Psoas muscle (tissue), 8 donors: ENCODE data around the gene CLPTM1. TPM values are rescaled to one million over a fixed set of nuclear protein-coding genes. Genes with fewer than 3 reads are reported as not detected.

Experiments used
- ATAC-seq, 4 donors: fragments of 200-7000 bp; cut with Tn5 transposase; one replicate each; pipeline ENCODE4 v1.9.1; 2020; ENCODE audit warnings: moderate library complexity in 3 of 4, mild to moderate bottlenecking in 2 of 4
- DNase-seq, 2 donors: peaks; one replicate each; pipeline ENCODE4 v3.0.0-alpha.2; 2020
- H3K27ac ChIP-seq: fragments of 200-600 bp; one replicate; pipeline ENCODE4 v1.8.0; 2022
- H3K27me3 ChIP-seq, 3 donors: fragments of 200-600 bp in 1 of 3; one replicate each; pipeline versions ENCODE4 v1.6.1 to v1.8.0; 2013 to 2022; ENCODE audit warnings: low read length in 2 of 3, mild to moderate bottlenecking in 2 of 3, moderate library complexity in 1 of 3; ENCODE audit not compliant: insufficient read depth in 3 of 3
- H3K36me3 ChIP-seq, 2 donors: fragments of 200-600 bp in 1 of 2; one replicate each; pipeline versions ENCODE4 v1.6.1 to v1.8.0; 2013 to 2022; ENCODE audit warnings: low read depth in 1 of 2, mild to moderate bottlenecking in 1 of 2, moderate library complexity in 1 of 2; ENCODE audit not compliant: insufficient read depth in 1 of 2
- H3K4me1 ChIP-seq: fragments of 200-600 bp; one replicate; pipeline ENCODE4 v1.8.0; 2022
- H3K4me3 ChIP-seq: fragments of 200-600 bp; one replicate; pipeline ENCODE4 v1.8.0; 2022; ENCODE audit warnings: mild to moderate bottlenecking
- H3K9me3 ChIP-seq: fragments of 200-600 bp; one replicate; pipeline ENCODE4 v1.8.0; 2022
- WGBS, 3 donors: extraction: QIAGEN DNeasy Blood & Tissue Kit; methylation state at CpG; one replicate each; pipeline versions ENCODE4 v1.1.6 to v1.1.7; 2013; 5-methylcytosine and 5-hydroxymethylcytosine counted together
- intact Hi-C, 2 donors: fragments of 100-400 bp; cut with DNase I; formaldehyde crosslinking; loops; one replicate each; pipeline versions ENCODE4 v1.11.0 to v1.14.2; 2022
- polyA plus RNA-seq, 3 donors: library from polyadenylated mRNA; stranded (reverse); fragments of 200-250 nt; gene quantifications; one replicate each; pipeline ENCODE4 v1.2.3, GENCODE V29; 2013
- total RNA-seq, 4 donors: library from RNA; stranded (reverse); fragmentation: NEBNext Ultra II Directional in 2 of 4; extraction: Animal tissue kit (Norgen Biotek cat#: 25700) in 2 of 4; gene quantifications; one replicate each; pipeline versions ENCODE4 v1.2.1 to v1.2.4, GENCODE V29; 2021 to 2023
- TF ChIP-seq, protein P1 (sequence below): fragments of 200-600 bp; IDR thresholded peaks from one replicate; pipeline ENCODE4 v1.8.0; 2022; ENCODE audit warnings: antibody characterized with exemption
- donor health status: healthy with polysubstance abuse.
- donor health status: DM: no; HTN: no; CAD: no; lungs with moderate emphysema.
- donor health status: Bipolar disorder and iron deficiency.
- donor health status: healthy.
- donor health status: DM: yes; HTN: yes; CAD: no.
- donor health status: DM: no; HTN: no; CAD: no.
- donor health status: DM: no; HTN: no; CAD: no.
- donor health status: DM: yes; HTN: yes; CAD: no.

The CLPTM1 gene
- total and polyA plus RNA-seq, 7 donors = 77.7 to 129 (median 90.1) TPM

DNA sequence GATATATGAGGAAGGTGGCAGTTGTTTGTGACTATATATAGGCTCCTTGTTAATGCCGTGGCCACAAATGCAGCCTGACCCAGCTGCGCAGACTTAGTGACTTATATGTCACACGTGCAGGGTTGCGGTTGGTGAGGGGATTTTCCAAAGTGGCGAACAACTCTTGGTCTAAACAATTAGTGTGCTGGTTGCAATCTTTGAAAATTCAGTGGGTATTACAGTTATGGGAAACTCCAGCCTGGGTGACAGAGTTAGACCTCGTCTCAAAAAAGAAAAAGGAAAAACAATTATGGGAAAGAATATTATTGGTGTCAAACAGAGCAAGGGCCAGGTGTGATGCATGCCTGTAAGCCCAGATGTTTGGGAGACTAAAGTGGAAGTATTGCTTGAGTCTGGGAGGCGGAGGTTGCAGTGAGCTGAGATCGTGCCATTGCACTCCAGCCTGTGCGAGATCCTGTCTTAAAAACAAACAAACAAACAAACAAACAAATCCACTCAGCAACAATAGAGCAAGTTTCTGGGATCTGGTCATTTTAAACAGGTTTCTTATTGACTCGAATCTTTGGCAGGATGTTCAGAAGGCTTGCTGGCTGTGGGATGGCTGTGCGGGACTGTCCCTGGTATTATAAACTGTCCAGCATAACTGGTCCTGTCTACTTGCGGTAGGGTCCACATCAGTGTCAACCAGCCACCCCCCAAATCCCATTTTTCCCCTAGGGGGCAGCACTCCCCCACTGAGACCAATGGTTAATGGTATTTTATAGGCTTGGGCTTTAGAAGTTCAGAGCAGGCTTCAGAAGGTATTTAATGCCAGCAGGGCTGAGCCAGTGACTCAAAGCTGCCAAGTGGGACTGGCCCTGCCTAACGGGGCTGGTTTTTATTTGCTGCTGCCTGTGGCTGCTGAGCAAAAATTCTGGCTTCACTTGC is 61.5 kb downstream of the CLPTM1 start:
- no peaks in the 10 kb centered on the region for H3K27me3 ChIP-seq
- ATAC-seq = peak; percentile 78 to 92 (median 86)
- DNase-seq = peak; percentile 59 to 72
- H3K4me3 ChIP-seq = no peak overlapping the region
- no peak overlapping the region for H3K27ac ChIP-seq
- 52 to 67% (median 56%) methylated on average over 13 of the region's 13 CpGs for WGBS, 3 donors
- TF ChIP-seq, protein P1, sequence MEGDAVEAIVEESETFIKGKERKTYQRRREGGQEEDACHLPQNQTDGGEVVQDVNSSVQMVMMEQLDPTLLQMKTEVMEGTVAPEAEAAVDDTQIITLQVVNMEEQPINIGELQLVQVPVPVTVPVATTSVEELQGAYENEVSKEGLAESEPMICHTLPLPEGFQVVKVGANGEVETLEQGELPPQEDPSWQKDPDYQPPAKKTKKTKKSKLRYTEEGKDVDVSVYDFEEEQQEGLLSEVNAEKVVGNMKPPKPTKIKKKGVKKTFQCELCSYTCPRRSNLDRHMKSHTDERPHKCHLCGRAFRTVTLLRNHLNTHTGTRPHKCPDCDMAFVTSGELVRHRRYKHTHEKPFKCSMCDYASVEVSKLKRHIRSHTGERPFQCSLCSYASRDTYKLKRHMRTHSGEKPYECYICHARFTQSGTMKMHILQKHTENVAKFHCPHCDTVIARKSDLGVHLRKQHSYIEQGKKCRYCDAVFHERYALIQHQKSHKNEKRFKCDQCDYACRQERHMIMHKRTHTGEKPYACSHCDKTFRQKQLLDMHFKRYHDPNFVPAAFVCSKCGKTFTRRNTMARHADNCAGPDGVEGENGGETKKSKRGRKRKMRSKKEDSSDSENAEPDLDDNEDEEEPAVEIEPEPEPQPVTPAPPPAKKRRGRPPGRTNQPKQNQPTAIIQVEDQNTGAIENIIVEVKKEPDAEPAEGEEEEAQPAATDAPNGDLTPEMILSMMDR = peak; percentile 50
- intact Hi-C loops = loop anchor here in 1 of 2 donors (10.0 kb wide), 1 partner anchor 108 kb away; no protein-coding TSS in a partner anchor
- H3K36me3 ChIP-seq = peaks cover 4 to 51% of the 10 kb centered on the region in 2 donors
- no peaks in the 10 kb centered on the region for H3K9me3 ChIP-seq
- H3K4me1 ChIP-seq = no peaks in the 10 kb centered on the region

DNA sequence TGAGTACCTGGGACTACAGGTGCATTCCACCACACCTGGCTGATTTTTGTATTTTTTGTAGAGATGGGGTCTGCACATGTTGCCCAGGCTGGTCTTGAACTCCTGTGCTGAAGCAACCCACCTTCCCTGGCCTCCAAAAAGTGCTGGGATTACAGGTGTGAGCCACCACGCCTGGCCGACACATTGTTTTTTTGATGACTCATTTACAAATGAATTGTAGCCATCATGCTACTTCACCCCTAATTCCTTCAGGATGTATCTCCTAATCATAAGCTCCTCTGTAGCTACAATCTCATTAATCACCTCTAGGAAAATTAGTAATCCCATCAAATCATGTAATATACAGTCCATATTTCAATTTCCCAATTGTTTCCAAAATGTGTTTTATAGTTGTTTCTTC is 64.0 kb downstream of the CLPTM1 start:
- H3K27me3 ChIP-seq = no peaks in the 10 kb centered on the region
- 90 to 98% (median 97%) methylated on average over 2 of the region's 2 CpGs for WGBS, 3 donors

DNA sequence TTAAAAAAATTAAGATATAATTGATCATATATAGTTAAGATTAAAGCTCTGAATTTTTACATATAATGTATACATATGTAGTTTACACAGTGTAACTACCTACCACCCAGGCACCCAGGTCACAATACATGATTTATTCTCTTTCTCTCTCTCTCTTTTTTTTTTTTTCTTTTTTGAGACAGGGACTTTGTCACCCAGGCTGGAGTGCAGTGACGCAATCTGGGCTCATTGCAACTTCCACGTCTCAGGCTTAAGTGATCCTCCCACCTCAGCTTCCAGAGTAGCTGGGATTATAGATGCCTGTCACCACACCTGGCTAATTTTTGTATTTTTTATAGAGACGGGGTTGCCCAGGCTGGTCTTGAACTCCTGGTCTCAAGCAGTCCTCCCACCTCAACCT is 64.9 kb downstream of the CLPTM1 start:
- Histone ChIP-seq H3K4me3 (no peak overlapping the region), H3K27ac (no peak overlapping the region), H3K4me1 (no peaks in the 10 kb centered on the region), H3K27me3 (no peaks in the 10 kb centered on the region), H3K9me3 (no peaks in the 10 kb centered on the region), H3K36me3 (peaks cover 0 to 23% of the 10 kb centered on the region in 2 donors)
- ATAC-seq = no peak
- no peak for DNase-seq
- intact Hi-C loops = no loop called here
- WGBS, 3 donors = 87 to 95% (median 88%) methylated on average over 3 of the region's 3 CpGs
- TF ChIP-seq, protein P1 = no peak

More for the DNA sequence above, 64.0 kb downstream of the CLPTM1 start:
- H3K4me1 ChIP-seq = no peaks in the 10 kb centered on the region
- DNase-seq = no peak
- TF ChIP-seq, protein P1 = no peak
- intact Hi-C loops = loop anchor here in 1 of 2 donors (10.0 kb wide), 1 partner anchor 106 kb away; no protein-coding TSS in a partner anchor
- H3K9me3 ChIP-seq = no peaks in the 10 kb centered on the region
- no peak overlapping the region for H3K4me3 ChIP-seq
- no peak overlapping the region for H3K27ac ChIP-seq
- ATAC-seq = no peak
- H3K36me3 ChIP-seq = peaks cover 0 to 32% of the 10 kb centered on the region in 2 donors

DNA sequence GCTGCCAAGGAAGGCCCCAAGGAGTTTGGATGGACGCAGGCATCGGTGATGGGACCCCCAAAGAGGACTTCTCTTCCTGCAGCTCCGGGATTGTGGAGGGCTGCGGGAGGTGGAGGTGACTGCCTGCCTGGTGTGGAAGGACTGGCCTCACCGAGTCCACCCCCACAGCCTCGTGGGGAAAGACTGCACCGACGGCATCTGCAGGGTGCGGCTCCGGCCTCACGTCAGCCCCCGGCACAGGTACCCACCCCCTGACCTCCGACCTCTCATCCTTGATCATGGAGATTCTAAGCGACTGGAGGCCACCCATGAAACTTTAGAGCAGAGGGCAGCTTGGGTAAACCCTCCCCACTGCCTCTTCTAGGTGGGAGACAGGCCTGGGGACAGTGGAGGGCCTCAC is 66.8 kb downstream of the CLPTM1 start:
- no peak for DNase-seq
- intact Hi-C loops = no loop called here
- Histone ChIP-seq H3K27ac (no peak overlapping the region), H3K27me3 (no peaks in the 10 kb centered on the region), H3K36me3 (peaks cover 0 to 27% of the 10 kb centered on the region in 2 donors), H3K4me1 (no peaks in the 10 kb centered on the region), H3K4me3 (no peak overlapping the region), H3K9me3 (no peaks in the 10 kb centered on the region)
- 79 to 82% (median 79%) methylated on average over 13 to 14 of the region's 14 CpGs for WGBS, 3 donors
- ATAC-seq = no peak
- TF ChIP-seq, protein P1 = no peak
